Activated T-cell treated with anti-CD3 and anti-CD28 coated beads for 48 hours (primary cell): ENCODE measurements around the gene USP24.

Experiments
- DNase-seq: peaks from one replicate; pipeline ENCODE4 v3.0.0-alpha.2; 2020; ENCODE audit warnings: low read depth

The USP24 gene

GRCh38 chr1:55164906-55165305 is 50.3 kb downstream of the USP24 start:
- DNase-seq: no peak

GRCh38 chr1:55159571-55159970 is 55.6 kb downstream of the USP24 start:
- no peak for DNase-seq

DNA sequence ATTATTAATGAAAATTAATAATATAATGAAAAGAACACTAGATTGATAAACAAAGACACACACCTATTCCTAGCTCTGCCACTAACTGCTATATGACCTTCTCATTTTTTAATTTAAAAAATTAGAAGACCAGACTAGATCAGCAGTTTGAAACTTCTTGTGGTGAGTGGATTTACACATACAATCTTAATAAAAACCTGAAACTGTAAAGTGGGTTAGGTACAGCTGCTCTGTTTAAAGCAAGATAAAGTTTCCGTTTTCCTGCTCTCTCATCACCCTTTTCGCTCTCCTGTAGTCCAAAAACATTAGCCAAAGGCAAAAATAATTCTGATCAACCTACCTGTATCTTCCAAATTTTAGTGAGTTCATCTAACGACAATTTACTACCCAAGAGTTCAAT is 58.6 kb downstream of the USP24 start:
- DNase-seq: no peak

- DNase-seq: no peak
Observed at GRCh38 chr1:55156093-55156492, 59.1 kb downstream of the USP24 start.

- no peak for DNase-seq
Observed at GRCh38 chr1:55155522-55155921, 59.6 kb downstream of the USP24 start.

DNA sequence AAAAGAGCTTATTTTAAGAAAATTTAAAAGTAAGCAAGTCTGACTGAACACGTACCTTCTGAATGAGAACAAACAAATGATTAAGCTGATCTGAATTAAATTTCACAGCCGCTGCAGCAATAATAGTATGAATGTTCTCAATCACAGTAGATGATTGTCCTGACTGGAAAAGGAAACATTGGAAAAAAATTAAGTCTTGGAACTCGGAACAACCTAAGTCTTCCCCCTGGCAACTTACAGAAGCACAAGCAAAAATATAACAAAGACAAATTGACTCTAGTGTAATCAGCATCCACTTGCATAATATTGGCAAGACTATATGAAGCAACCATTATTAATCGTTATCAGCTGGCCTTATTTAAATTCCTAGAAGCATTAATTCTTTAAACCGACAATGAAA is 60.5 kb downstream of the USP24 start:
- DNase-seq: no peak

DNA sequence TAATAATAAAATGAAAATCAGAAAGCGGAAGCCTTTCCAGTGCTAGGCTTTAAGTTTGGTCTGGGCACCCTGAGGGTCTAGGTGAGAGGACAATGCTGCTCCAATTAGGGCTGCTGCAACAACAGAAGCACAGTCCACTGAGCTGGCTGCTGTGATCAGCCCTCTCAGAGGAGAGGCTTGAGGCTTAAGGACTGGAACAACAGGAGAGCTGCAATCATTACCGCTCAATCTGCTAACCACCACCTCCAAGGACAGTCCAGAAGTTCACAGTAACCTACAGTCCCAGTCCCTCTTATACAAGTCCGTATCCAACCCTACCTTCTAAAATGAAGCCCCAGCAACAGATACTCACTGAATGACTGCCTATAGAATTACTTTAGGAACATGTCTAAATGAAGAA is 62.1 kb downstream of the USP24 start:
- DNase-seq: no peak

- DNase-seq: no peak
Observed at GRCh38 chr1:55150880-55151588, 64.1 kb downstream of the USP24 start.

DNA sequence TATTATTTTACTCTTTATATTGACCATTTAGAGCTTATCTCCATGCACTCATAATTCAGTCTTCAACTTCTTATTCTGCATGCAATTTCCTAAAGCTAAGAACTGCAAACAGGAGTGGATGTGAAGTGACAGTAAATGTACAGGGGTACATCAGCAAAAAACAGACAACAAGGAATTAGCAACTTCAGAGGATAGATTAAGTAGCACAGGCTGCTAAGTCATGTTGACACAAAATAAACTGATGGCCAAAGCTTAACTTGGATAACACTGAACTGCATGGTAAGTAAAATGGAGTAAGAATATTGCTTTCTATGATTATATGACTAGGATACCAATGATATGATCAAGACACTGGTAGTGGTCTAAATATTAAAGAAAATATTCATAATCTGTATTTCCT is 66.5 kb downstream of the USP24 start:
- DNase-seq: no peak

GRCh38 chr1:55147524-55147923 is 67.6 kb downstream of the USP24 start:
- no peak for DNase-seq

- DNase-seq: no peak
Observed at GRCh38 chr1:55146781-55147180, 68.4 kb downstream of the USP24 start.

DNA sequence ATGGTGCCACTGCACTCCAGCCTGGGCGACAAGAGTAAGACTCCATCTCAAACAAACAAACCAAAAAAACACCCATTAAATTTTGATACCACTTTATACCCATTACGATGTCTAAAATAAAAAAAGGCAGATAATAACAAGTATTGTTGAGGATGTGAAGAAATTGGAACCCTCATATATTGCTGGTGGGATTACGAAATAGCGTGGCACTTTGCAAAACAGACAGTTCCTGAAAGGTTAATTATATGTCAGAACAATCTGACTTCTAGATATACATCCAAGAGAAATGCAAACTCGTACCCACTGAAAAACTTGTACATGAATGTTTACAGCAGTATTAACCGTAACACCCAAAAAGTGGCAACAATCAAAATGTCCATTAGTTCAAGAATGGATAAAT is 70.3 kb downstream of the USP24 start:
- no peak for DNase-seq

DNA sequence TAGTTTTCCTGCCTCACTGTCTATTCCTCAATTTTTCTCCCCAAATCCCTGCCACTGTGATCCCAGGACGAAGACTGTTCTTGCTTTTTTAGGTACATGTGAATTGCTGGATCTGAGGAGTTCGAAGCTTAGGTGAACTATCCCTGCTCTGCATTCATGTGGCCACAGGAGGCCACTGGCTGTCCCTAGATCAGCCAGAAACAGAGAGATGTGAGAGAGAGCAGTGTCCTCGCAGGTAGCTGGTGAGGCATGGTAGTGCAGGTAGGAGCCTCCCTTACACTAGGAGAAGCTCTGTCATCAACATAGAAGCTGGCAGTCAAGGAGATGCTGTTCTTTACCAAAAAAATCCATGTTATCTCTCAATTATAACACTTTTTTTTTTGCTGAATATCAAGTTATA is 71.5 kb downstream of the USP24 start:
- no peak for DNase-seq

GRCh38 chr1:55141295-55141893 is 73.8 kb downstream of the USP24 start:
- DNase-seq: no peak

DNA sequence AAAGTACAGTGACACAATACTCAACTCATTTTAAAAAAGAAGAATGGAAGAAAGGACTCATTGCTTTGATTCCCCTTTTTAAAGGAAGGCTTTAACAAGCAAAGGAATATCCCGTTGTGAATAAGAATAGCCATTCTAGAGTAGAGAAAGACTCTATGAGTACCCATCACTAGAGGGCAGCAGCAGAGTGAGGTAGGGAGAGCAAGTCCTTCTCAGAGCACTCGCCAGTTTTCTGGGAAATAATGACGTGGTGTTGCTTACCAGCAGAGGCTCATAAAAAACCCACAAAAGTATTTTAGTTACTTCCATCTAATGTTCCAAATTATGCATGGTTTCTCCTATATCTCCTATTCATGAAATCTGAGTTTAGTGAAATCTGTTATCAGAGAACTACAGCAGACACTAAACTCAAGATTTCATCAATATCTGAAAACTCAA is 74.6 kb downstream of the USP24 start:
- peak; percentile 35 for DNase-seq

GRCh38 chr1:55140137-55140536 is 75.0 kb downstream of the USP24 start:
- DNase-seq: no peak

GRCh38 chr1:55138823-55139222 is 76.3 kb downstream of the USP24 start:
- DNase-seq: no peak

DNA sequence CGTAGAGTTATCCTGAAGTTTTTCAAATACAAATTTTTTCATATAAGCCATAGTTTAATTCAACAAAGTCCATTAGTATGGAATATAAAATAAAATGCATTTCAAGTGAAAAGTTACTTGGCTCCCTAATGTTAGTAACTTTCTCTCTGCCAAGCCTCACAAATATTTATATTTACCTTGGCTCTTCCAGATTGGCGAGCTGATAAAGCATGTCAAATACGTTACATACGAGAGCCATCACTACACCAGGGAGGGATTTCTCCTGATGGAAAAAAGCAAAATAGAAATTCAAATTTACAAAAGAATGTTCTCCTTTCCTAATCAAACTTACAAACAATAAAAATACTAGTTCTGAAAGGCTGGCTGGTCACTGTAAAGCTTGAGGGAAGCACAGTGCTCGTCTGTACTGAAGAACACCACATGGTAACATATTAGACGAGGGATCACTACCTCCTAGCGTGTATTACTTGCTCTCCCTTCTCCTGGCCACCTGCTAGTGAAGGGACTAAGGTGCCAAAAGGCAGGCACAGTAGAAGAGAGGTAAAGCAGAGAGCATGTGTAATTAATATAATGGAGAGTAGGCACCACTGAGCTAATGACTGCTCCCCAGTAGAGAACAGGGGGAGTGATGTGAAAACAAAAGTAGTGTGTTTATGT is 80.9 kb downstream of the USP24 start:
- DNase-seq: no peak

- no peak for DNase-seq
Observed at GRCh38 chr1:55131801-55132200, 83.4 kb downstream of the USP24 start.

GRCh38 chr1:55131218-55131617 is 83.9 kb downstream of the USP24 start:
- no peak for DNase-seq

DNA sequence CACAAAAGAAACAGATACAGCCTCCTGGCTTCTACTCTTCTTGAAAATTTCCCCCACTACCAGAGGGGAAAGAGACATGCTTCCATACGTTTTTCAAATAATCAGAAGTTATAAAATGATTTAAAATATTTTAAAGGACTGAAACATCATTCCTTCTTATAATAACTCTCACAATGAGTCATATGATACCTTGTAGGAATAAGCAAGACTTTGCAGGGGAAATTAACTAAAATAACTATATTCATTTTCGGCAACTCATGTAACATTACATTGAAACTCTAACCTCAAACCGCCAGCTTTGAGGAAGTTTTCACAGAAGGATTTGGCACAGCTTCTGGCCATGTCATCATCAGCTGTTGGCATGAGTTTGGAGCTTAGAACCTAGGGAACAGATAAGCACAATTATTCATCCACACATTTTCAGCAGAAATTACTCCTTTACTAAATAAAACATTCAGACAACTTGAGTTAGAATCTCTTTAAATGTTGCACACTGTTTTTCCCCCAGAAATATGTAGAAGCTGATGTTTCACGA is 85.9 kb downstream of the USP24 start:
- no peak for DNase-seq

DNA sequence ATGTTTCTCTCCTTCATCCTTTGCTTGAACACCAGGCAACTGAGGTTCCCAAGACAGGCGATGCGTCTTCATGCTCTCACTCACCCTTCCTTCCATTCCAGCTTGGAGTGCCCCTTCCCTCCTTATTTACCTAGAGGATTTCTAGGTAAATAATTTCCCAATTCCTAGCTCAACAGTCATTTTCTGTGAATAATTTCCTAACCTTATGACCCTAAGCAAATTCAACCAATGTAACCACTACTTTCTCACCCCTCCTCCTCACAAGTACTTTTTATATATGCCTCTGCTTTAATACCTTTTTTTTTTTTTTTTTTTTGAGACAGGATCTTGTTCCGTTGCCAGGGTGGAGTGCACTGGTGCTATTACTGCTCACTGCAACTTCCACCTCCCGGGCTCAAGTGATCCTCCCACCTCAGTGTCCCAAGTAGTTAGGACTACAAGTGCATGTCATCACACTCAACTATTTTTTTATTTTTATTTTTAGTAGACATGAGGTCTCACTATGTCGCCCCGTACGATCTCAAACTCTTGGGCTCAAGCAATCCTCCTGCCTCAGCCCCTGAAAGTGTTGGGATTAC is 86.7 kb downstream of the USP24 start:
- DNase-seq: no peak

GRCh38 chr1:55127827-55128343 is 87.3 kb downstream of the USP24 start:
- DNase-seq: no peak
